PFSK-1 (cell line): Measurements from ENCODE around the gene FIBCD1.

Experiments used
- POLR2AphosphoS5 ChIP-seq: IDR thresholded peaks from 2 replicates; pipeline ENCODE4 v1.6.1; 2012; ENCODE audit warnings: low read depth, mild to moderate bottlenecking, control low read depth, low read length, moderate library complexity
- TAF1 ChIP-seq: IDR thresholded peaks from 2 replicates; pipeline ENCODE4 v1.6.1; 2012; ENCODE audit warnings: low read length, control low read depth, borderline replicate concordance; ENCODE audit not compliant: insufficient read depth

- TF ChIP-seq TAF1 (no peak), POLR2AphosphoS5 (no peak)
These were observed 17.6 kb downstream of the FIBCD1 start for GRCh38 chr9:130921300-130921988.
